Measurements from ENCODE around the gene MYLK3.

DNA sequence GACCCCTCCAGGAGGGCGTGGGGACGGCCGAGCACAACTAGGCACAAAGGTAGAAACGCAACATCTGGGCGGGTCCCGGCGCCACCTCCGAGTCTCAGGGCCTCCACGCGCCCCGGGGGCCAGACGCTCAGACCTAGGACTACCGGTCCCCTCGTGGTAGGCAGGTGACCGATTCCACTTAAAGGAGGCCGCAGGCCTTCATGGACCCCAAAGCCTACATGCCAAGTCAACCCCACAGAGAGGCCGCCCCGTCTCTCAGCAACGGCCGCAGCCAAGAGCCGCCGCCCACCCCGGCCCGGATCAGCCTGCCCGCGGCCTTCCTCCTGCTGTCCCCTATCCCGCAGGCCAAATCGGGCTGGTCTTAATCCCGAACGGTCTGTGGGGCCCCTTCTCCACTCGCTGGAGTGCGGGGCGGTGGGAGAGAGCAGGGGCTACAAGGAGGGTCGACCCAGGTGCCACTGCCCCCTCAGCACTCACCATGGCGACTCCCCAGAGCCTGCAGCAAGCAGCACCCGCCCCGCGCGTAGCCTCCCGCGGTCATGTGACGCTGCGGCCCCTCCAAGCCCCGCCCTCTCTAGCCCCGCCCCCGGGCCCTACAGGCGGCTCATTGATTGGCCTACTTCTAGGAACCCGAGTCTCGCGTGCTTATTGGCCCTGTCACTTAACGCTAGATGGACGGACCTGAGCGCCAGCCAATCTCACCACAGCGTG is 59.3 kb downstream of the MYLK3 start, which contains the start of gene VPS35:
- TF ChIP-seq GATA3 (IDR thresholded peaks at IDR 0.05; ENCODE audit: low read depth, low read length) (no peak), GATA2 (IDR thresholded peaks at IDR 0.05; ENCODE audit: low read depth, low read length) (no peak)
